HEK293 (cell line): ENCODE results near the gene AIRE.

Experiments
- EGR2 ChIP-seq: fragments of 450-650 bp; formaldehyde crosslinking; IDR thresholded peaks from 2 replicates; pipeline ENCODE4 v1.5.1; 2016; ENCODE audit warnings: low read depth, missing biosample characterization, missing genetic modification characterization
- GLIS1 ChIP-seq: fragments of 450-650 bp; formaldehyde crosslinking; IDR thresholded peaks from 2 replicates; pipeline ENCODE4 v1.5.1; 2016; ENCODE audit warnings: missing biosample characterization, missing genetic modification characterization
- KLF16 ChIP-seq: fragments of 450-650 bp; formaldehyde crosslinking; IDR thresholded peaks from 2 replicates; pipeline ENCODE4 v1.5.1; 2017; ENCODE audit warnings: missing biosample characterization, missing genetic modification characterization
- MEIS1 ChIP-seq: sonication (generic); formaldehyde crosslinking; IDR thresholded peaks from 2 replicates; pipeline ENCODE4 v1.8.1; 2022; ENCODE audit warnings: missing genetic modification reagents, mild to moderate bottlenecking, borderline replicate concordance
- SP7 ChIP-seq: fragments of 450-650 bp; formaldehyde crosslinking; IDR thresholded peaks from 2 replicates; pipeline ENCODE4 v1.5.1; 2016; ENCODE audit warnings: missing biosample characterization, missing genetic modification characterization
- TRIM28 ChIP-seq: IDR thresholded peaks from 2 replicates; pipeline ENCODE4 v1.6.1; 2011; ENCODE audit warnings: low read length, control low read depth, borderline replicate concordance
- ZBTB21 ChIP-seq: fragments of 450-650 bp; formaldehyde crosslinking; IDR thresholded peaks from 2 replicates; pipeline ENCODE4 v1.5.1; 2017; ENCODE audit warnings: missing biosample characterization, missing genetic modification characterization
- ZBTB48 ChIP-seq: fragments of 450-650 bp; formaldehyde crosslinking; IDR thresholded peaks from 2 replicates; pipeline ENCODE4 v1.5.1; 2016; ENCODE audit warnings: missing biosample characterization, missing genetic modification characterization
- ZBTB8A ChIP-seq: fragments of 450-650 bp; formaldehyde crosslinking; IDR thresholded peaks from 2 replicates; pipeline ENCODE4 v1.5.1; 2016; ENCODE audit warnings: missing biosample characterization, missing genetic modification characterization
- ZIC2 ChIP-seq: fragments of 450-650 bp; formaldehyde crosslinking; IDR thresholded peaks from 2 replicates; pipeline ENCODE4 v1.5.1; 2016; ENCODE audit warnings: missing biosample characterization, missing genetic modification characterization
- ZNF23 ChIP-seq: fragments of 450-650 bp; formaldehyde crosslinking; IDR thresholded peaks from 2 replicates; pipeline ENCODE4 v1.5.1; 2016; ENCODE audit warnings: missing biosample characterization, missing genetic modification characterization, borderline replicate concordance
- ZNF274 ChIP-seq, 2 experiments: fragments of 200-500 bp in 1 of 2; fragments of 450-650 bp in 1 of 2; sonication (Bioruptor generic) in 1 of 2; formaldehyde crosslinking in 1 of 2; IDR thresholded peaks; 2 replicates each; pipeline versions ENCODE4 v1.5.1 to v1.6.1; 2014 to 2016; ENCODE audit warnings: borderline replicate concordance in 1 of 2, inconsistent platforms in 1 of 2, low read length in 1 of 2, missing biosample characterization in 1 of 2, missing genetic modification characterization in 1 of 2
- ZNF292 ChIP-seq: fragments of 450-650 bp; formaldehyde crosslinking; IDR thresholded peaks from 2 replicates; pipeline ENCODE4 v1.5.1; 2016; ENCODE audit warnings: low read depth, missing biosample characterization, missing genetic modification characterization, borderline replicate concordance
- ZNF302 ChIP-seq: fragments of 450-650 bp; formaldehyde crosslinking; IDR thresholded peaks from 2 replicates; pipeline ENCODE4 v1.5.1; 2016; ENCODE audit warnings: missing biosample characterization, missing genetic modification characterization, low read depth
- ZNF394 ChIP-seq: fragments of 450-650 bp; formaldehyde crosslinking; IDR thresholded peaks from 2 replicates; pipeline ENCODE4 v1.5.1; 2016; ENCODE audit warnings: missing biosample characterization, missing genetic modification characterization, mild to moderate bottlenecking, moderate library complexity, borderline replicate concordance
- ZNF510 ChIP-seq: fragments of 450-650 bp; formaldehyde crosslinking; IDR thresholded peaks from 2 replicates; pipeline ENCODE4 v1.5.1; 2018; ENCODE audit warnings: mild to moderate bottlenecking, missing genetic modification characterization, missing biosample characterization; ENCODE audit not compliant: insufficient replicate concordance
- ZNF521 ChIP-seq: fragments of 450-650 bp; formaldehyde crosslinking; IDR thresholded peaks from 2 replicates; pipeline ENCODE4 v1.5.1; 2017; ENCODE audit warnings: missing biosample characterization, mild to moderate bottlenecking, missing genetic modification characterization
- ZNF549 ChIP-seq: fragments of 450-650 bp; IDR thresholded peaks from 2 replicates; pipeline ENCODE4 v1.5.1; 2018; ENCODE audit warnings: missing biosample characterization, missing genetic modification characterization, mild to moderate bottlenecking, inconsistent platforms, moderate library complexity
- ZNF555 ChIP-seq: fragments of 450-650 bp; formaldehyde crosslinking; conservative IDR thresholded peaks from 2 replicates; pipeline ENCODE4 v1.5.1; 2017; ENCODE audit warnings: missing biosample characterization, mild to moderate bottlenecking, missing genetic modification characterization, inconsistent platforms
- ZNF600 ChIP-seq: fragments of 450-650 bp; formaldehyde crosslinking; IDR thresholded peaks from 2 replicates; pipeline ENCODE4 v1.5.1; 2016; ENCODE audit warnings: missing biosample characterization, missing genetic modification characterization
- ZNF624 ChIP-seq: fragments of 450-650 bp; formaldehyde crosslinking; IDR thresholded peaks from 2 replicates; pipeline ENCODE4 v1.5.1; 2017; ENCODE audit warnings: missing biosample characterization, missing genetic modification characterization
- ZNF626 ChIP-seq: fragments of 450-650 bp; sonication (Bioruptor Pico); formaldehyde crosslinking; IDR thresholded peaks from 2 replicates; pipeline ENCODE4 v1.5.1; 2018; ENCODE audit warnings: missing biosample characterization, missing genetic modification characterization, inconsistent platforms
- ZNF629 ChIP-seq: fragments of 450-650 bp; formaldehyde crosslinking; IDR thresholded peaks from 2 replicates; pipeline ENCODE4 v1.5.1; 2017; ENCODE audit warnings: missing biosample characterization, missing genetic modification characterization
- ZNF664 ChIP-seq: fragments of 450-650 bp; formaldehyde crosslinking; IDR thresholded peaks from 2 replicates; pipeline ENCODE4 v1.5.1; 2016; ENCODE audit warnings: missing biosample characterization, missing genetic modification characterization
- ZNF837 ChIP-seq: fragments of 450-650 bp; formaldehyde crosslinking; IDR thresholded peaks from 2 replicates; pipeline ENCODE4 v1.5.1; 2016; ENCODE audit warnings: missing biosample characterization, missing genetic modification characterization
- ZNF843 ChIP-seq: fragments of 450-650 bp; formaldehyde crosslinking; IDR thresholded peaks from 2 replicates; pipeline ENCODE4 v1.5.1; 2016; ENCODE audit warnings: missing biosample characterization, missing genetic modification characterization
- TF ChIP-seq, protein P1 (sequence below): fragments of 450-650 bp; formaldehyde crosslinking; IDR thresholded peaks from 2 replicates; pipeline ENCODE4 v1.5.1; 2016; ENCODE audit warnings: missing biosample characterization, missing genetic modification characterization
- TF ChIP-seq, protein P2 (sequence below): fragments of 450-650 bp; formaldehyde crosslinking; optimal IDR thresholded peaks from 2 replicates; pipeline ENCODE3; 2016; ENCODE audit warnings: missing biosample characterization, mild to moderate bottlenecking, missing genetic modification characterization
- TF ChIP-seq, protein P3 (sequence below): fragments of 450-650 bp; formaldehyde crosslinking; IDR thresholded peaks from 2 replicates; pipeline ENCODE4 v1.5.1; 2016; ENCODE audit warnings: missing biosample characterization, missing genetic modification characterization
- TF ChIP-seq, protein P4 (sequence below): fragments of 450-650 bp; formaldehyde crosslinking; IDR thresholded peaks from 2 replicates; pipeline ENCODE4 v1.5.1; 2016; ENCODE audit warnings: missing biosample characterization, missing genetic modification characterization
- TF ChIP-seq, protein P5 (sequence below): fragments of 450-650 bp; formaldehyde crosslinking; IDR thresholded peaks from 2 replicates; pipeline ENCODE4 v1.5.1; 2016; ENCODE audit warnings: missing biosample characterization, missing genetic modification characterization

The AIRE gene

DNA sequence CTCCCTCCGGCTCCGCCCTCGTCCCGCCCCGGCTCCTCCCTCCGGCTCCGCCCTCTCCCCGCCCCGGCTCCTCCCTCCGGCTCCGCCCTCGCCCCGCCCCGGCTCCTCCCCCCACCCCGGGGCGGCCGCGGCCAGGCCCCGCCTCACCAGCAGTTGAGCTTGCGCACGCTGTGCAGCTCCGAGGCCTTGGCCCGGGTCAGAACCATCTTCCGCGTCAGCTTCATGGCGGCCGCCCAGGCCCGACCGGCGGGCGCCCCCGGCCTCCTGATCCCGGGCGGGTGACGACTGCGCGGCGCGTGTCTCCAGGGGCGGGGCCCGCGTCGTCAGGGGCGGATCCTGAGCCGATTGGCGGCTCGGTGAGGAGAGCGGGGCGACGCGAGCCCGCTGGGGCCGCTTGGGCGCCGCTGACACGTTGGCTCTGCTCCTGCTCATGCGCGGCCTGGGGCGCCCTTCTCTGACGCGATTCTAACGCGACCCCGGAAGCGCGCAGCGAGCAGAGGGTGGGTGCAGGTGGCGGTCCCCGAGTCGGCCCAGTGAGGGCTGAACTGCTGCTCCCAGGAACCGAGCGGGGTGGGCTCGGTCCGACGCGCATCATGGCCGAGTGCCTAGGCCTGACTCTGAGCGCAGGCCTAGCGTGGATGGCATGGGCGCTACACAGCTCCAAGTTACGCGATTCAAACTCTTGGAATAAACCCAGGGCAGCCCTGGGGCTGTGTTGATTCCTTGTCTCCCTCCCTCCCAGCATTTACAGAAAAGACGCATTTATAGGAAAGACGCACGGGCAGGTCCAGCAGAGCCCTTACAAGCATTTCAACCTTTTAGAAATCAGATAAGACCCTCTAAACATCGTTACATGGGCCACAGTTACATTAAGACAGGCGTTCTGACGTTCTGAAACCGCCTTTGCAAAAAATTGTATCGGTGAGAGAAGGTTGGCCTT, 53.6 kb downstream of the AIRE start, which contains the start of gene CFAP410 (continued):
- TF ChIP-seq ZNF521 (tag by site-specific recombination) (no peak), KLF16 (tag by site-specific recombination) (peak; percentile 92), EGR2 (tag by site-specific recombination) (0 out of 2 replicates have a peak, but pooled peaks have one; percentile 33), ZNF510 (tag by site-specific recombination) (no peak), ZNF664 (tag by site-specific recombination) (no peak), ZNF843 (tag by site-specific recombination) (no peak), ZNF302 (tag by site-specific recombination) (no peak), TRIM28 (no peak; the same call in 1 of the 2 replicates), ZBTB48 (peak; percentile 63), ZNF274 (IDR thresholded peaks at IDR 0.05; ENCODE audit: low read length) (no peak), ZNF274 (tag by site-specific recombination; IDR thresholded peaks at IDR 0.05; ENCODE audit: borderline replicate concordance) (no peak), SP7 (tag by site-specific recombination) (peak; percentile 88), ZNF292 (tag by site-specific recombination) (no peak), MEIS1 (CRISPR knock-in tag) (no peak), ZNF394 (tag by site-specific recombination) (peak; percentile 65; the same call in 1 of the 2 replicates), ZNF549 (tag by site-specific recombination) (no peak), ZBTB8A (tag by site-specific recombination) (peak; percentile 77), ZIC2 (tag by site-specific recombination) (peak; percentile 35; the same call in 1 of the 2 replicates), ZNF837 (tag by site-specific recombination) (0 out of 2 replicates have a peak, but pooled peaks have one; percentile 49), ZNF629 (tag by site-specific recombination) (peak; percentile 83), ZNF555 (tag by site-specific recombination) (no peak), ZNF624 (tag by site-specific recombination) (no peak), ZBTB21 (tag by site-specific recombination) (peak; percentile 53), GLIS1 (tag by site-specific recombination) (peak; percentile 41; the same call in 1 of the 2 replicates), ZNF600 (tag by site-specific recombination) (peak; percentile 48; the same call in 1 of the 2 replicates), ZNF23 (tag by site-specific recombination) (no peak), ZNF626 (tag by site-specific recombination) (no peak)
- TF ChIP-seq, protein P1, sequence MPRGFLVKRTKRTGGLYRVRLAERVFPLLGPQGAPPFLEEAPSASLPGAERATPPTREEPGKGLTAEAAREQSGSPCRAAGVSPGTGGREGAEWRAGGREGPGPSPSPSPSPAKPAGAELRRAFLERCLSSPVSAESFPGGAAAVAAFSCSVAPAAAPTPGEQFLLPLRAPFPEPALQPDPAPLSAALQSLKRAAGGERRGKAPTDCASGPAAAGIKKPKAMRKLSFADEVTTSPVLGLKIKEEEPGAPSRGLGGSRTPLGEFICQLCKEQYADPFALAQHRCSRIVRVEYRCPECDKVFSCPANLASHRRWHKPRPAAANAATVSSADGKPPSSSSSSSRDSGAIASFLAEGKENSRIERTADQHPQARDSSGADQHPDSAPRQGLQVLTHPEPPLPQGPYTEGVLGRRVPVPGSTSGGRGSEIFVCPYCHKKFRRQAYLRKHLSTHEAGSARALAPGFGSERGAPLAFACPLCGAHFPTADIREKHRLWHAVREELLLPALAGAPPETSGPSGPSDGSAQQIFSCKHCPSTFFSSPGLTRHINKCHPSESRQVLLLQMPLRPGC (tag by site-specific recombination): no peak
- TF ChIP-seq, protein P2, sequence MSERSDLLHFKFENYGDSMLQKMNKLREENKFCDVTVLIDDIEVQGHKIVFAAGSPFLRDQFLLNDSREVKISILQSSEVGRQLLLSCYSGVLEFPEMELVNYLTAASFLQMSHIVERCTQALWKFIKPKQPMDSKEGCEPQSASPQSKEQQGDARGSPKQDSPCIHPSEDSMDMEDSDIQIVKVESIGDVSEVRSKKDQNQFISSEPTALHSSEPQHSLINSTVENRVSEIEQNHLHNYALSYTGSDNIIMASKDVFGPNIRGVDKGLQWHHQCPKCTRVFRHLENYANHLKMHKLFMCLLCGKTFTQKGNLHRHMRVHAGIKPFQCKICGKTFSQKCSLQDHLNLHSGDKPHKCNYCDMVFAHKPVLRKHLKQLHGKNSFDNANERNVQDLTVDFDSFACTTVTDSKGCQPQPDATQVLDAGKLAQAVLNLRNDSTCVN (tag by site-specific recombination): peak; percentile 96
- TF ChIP-seq, protein P3, sequence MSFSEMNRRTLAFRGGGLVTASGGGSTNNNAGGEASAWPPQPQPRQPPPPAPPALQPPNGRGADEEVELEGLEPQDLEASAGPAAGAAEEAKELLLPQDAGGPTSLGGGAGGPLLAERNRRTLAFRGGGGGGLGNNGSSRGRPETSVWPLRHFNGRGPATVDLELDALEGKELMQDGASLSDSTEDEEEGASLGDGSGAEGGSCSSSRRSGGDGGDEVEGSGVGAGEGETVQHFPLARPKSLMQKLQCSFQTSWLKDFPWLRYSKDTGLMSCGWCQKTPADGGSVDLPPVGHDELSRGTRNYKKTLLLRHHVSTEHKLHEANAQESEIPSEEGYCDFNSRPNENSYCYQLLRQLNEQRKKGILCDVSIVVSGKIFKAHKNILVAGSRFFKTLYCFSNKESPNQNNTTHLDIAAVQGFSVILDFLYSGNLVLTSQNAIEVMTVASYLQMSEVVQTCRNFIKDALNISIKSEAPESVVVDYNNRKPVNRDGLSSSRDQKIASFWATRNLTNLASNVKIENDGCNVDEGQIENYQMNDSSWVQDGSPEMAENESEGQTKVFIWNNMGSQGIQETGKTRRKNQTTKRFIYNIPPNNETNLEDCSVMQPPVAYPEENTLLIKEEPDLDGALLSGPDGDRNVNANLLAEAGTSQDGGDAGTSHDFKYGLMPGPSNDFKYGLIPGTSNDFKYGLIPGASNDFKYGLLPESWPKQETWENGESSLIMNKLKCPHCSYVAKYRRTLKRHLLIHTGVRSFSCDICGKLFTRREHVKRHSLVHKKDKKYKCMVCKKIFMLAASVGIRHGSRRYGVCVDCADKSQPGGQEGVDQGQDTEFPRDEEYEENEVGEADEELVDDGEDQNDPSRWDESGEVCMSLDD (tag by site-specific recombination): peak; percentile 93
- TF ChIP-seq, protein P4, sequence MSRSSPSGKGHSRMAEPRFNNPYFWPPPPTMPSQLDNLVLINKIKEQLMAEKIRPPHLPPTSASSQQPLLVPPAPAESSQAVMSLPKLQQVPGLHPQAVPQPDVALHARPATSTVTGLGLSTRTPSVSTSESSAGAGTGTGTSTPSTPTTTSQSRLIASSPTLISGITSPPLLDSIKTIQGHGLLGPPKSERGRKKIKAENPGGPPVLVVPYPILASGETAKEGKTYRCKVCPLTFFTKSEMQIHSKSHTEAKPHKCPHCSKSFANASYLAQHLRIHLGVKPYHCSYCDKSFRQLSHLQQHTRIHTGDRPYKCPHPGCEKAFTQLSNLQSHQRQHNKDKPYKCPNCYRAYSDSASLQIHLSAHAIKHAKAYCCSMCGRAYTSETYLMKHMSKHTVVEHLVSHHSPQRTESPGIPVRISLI (tag by site-specific recombination): no peak
- TF ChIP-seq, protein P5, sequence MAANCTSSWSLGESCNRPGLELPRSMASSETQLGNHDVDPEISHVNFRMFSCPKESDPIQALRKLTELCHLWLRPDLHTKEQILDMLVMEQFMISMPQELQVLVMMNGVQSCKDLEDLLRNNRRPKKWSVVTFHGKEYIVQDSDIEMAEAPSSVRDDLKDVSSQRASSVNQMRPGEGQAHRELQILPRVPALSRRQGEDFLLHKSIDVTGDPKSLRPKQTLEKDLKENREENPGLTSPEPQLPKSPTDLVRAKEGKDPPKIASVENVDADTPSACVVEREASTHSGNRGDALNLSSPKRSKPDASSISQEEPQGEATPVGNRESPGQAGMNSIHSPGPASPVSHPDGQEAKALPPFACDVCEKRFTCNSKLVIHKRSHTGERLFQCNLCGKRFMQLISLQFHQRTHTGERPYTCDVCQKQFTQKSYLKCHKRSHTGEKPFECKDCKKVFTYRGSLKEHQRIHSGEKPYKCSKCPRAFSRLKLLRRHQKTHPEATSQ (tag by site-specific recombination): 0 out of 2 replicates have a peak, but pooled peaks have one; percentile 89
